ENCODE results near the gene MALSU1. TPM values are rescaled to one million over a fixed set of nuclear protein-coding genes. Genes with fewer than 3 reads are reported as not detected.

MALSU1 gene
- total and polyA plus RNA-seq, 2 of the 13 experiments (the other 11 are each of a cell fraction or from before 2014, with no cell fraction given): 72.0 to 141 TPM

DNA sequence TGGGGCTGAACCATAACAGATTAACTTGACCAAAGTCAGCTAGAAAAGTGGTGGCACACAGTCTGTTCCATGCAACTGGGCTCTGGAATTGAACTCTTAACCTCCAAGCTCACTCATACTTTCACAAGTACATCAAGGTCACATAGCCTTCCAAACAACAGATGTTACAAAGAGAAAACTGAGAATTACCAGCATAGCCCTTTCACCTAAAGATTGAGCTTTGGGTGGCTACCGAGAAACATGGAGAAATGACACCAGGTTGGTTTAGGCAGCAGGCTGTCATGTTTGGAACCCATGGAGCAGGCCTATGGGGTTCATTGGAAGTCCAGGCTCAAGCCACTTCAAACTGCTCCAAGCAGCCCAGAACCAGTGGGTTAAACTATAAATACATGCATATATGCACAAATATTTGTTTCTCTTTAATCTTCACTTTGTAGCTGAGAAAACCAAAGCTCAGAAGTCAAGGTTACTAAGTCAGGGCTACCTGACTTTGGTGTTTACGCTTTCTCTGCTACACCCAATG, 59.1 kb downstream of the MALSU1 start (continued):
- TF ChIP-seq FLYWCH1 (CRISPR knock-in tag; IDR thresholded peaks at IDR 0.05) (no peak), ZNF251 (CRISPR knock-in tag; IDR thresholded peaks at IDR 0.05) (no peak), LRRFIP1 (CRISPR knock-in tag; conservative IDR thresholded peaks at IDR 0.05) (no peak), ZBTB43 (CRISPR knock-in tag; conservative IDR thresholded peaks at IDR 0.05) (no peak), ZNF570 (CRISPR knock-in tag; IDR thresholded peaks at IDR 0.05; ENCODE audit: borderline replicate concordance) (no peak), ZNF235 (CRISPR knock-in tag; IDR thresholded peaks at IDR 0.05; ENCODE audit: borderline replicate concordance) (no peak), HOXD1 (CRISPR knock-in tag; IDR thresholded peaks at IDR 0.05) (no peak), MEF2D (CRISPR knock-in tag; IDR thresholded peaks at IDR 0.05) (no peak), NR1H2 (CRISPR knock-in tag; IDR thresholded peaks at IDR 0.05; ENCODE audit: borderline replicate concordance, low read depth) (no peak), POGZ (CRISPR knock-in tag; IDR thresholded peaks at IDR 0.05) (peak; percentile 30; the same call in 1 of the 2 replicates), ZNF256 (CRISPR knock-in tag; conservative IDR thresholded peaks at IDR 0.05) (no peak), ZFP37 (CRISPR knock-in tag; IDR thresholded peaks at IDR 0.05; ENCODE audit: borderline replicate concordance) (no peak), ZFP1 (CRISPR knock-in tag; IDR thresholded peaks at IDR 0.05) (no peak), ARNT2 (CRISPR knock-in tag; IDR thresholded peaks at IDR 0.05; ENCODE audit: low read depth) (no peak), JUNB (CRISPR knock-in tag; IDR thresholded peaks at IDR 0.05; ENCODE audit: borderline replicate concordance) (no peak), RFX1 (IDR thresholded peaks at IDR 0.05) (no peak)
- TF ChIP-seq, protein P1, sequence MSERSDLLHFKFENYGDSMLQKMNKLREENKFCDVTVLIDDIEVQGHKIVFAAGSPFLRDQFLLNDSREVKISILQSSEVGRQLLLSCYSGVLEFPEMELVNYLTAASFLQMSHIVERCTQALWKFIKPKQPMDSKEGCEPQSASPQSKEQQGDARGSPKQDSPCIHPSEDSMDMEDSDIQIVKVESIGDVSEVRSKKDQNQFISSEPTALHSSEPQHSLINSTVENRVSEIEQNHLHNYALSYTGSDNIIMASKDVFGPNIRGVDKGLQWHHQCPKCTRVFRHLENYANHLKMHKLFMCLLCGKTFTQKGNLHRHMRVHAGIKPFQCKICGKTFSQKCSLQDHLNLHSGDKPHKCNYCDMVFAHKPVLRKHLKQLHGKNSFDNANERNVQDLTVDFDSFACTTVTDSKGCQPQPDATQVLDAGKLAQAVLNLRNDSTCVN (CRISPR knock-in tag; IDR thresholded peaks at IDR 0.05; ENCODE audit: borderline replicate concordance): no peak
- TF ChIP-seq, protein P2, sequence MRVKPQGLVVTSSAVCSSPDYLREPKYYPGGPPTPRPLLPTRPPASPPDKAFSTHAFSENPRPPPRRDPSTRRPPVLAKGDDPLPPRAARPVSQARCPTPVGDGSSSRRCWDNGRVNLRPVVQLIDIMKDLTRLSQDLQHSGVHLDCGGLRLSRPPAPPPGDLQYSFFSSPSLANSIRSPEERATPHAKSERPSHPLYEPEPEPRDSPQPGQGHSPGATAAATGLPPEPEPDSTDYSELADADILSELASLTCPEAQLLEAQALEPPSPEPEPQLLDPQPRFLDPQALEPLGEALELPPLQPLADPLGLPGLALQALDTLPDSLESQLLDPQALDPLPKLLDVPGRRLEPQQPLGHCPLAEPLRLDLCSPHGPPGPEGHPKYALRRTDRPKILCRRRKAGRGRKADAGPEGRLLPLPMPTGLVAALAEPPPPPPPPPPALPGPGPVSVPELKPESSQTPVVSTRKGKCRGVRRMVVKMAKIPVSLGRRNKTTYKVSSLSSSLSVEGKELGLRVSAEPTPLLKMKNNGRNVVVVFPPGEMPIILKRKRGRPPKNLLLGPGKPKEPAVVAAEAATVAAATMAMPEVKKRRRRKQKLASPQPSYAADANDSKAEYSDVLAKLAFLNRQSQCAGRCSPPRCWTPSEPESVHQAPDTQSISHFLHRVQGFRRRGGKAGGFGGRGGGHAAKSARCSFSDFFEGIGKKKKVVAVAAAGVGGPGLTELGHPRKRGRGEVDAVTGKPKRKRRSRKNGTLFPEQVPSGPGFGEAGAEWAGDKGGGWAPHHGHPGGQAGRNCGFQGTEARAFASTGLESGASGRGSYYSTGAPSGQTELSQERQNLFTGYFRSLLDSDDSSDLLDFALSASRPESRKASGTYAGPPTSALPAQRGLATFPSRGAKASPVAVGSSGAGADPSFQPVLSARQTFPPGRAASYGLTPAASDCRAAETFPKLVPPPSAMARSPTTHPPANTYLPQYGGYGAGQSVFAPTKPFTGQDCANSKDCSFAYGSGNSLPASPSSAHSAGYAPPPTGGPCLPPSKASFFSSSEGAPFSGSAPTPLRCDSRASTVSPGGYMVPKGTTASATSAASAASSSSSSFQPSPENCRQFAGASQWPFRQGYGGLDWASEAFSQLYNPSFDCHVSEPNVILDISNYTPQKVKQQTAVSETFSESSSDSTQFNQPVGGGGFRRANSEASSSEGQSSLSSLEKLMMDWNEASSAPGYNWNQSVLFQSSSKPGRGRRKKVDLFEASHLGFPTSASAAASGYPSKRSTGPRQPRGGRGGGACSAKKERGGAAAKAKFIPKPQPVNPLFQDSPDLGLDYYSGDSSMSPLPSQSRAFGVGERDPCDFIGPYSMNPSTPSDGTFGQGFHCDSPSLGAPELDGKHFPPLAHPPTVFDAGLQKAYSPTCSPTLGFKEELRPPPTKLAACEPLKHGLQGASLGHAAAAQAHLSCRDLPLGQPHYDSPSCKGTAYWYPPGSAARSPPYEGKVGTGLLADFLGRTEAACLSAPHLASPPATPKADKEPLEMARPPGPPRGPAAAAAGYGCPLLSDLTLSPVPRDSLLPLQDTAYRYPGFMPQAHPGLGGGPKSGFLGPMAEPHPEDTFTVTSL (CRISPR knock-in tag; IDR thresholded peaks at IDR 0.05; ENCODE audit: borderline replicate concordance): peak; percentile 60; the same call in 1 of the 2 replicates
- TF ChIP-seq, protein P3, sequence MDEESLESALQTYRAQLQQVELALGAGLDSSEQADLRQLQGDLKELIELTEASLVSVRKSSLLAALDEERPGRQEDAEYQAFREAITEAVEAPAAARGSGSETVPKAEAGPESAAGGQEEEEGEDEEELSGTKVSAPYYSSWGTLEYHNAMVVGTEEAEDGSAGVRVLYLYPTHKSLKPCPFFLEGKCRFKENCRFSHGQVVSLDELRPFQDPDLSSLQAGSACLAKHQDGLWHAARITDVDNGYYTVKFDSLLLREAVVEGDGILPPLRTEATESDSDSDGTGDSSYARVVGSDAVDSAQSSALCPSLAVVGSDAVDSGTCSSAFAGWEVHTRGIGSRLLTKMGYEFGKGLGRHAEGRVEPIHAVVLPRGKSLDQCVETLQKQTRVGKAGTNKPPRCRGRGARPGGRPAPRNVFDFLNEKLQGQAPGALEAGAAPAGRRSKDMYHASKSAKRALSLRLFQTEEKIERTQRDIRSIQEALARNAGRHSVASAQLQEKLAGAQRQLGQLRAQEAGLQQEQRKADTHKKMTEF (CRISPR knock-in tag; IDR thresholded peaks at IDR 0.05): no peak; the same call in 1 of the 2 replicates
